HCT116 (cell line): ENCODE measurements around the gene FNBP1. TPM values are rescaled to one million over a fixed set of nuclear protein-coding genes. Genes with fewer than 3 reads are reported as not detected.

Source experiments
- ATAC-seq: fragments of 200-7000 bp; cut with Tn5 transposase; 2 replicates; pipeline ENCODE4 v1.9.1; 2020; ENCODE audit warnings: mild to moderate bottlenecking, moderate library complexity
- BruUV-seq: library from RNA; stranded (reverse); fragments of 400-500 nt; replicated peaks from 2 replicates; lab custom pipeline; 2021; lab: Mats Ljungman, UMichigan
- CTCF ChIA-PET: fragments of 300-600 bp; sonication (Branson Sonifier 250); formaldehyde crosslinking; loops from one replicate; lab custom pipeline; 2021; ENCODE audit warnings: antibody characterized with exemption; lab: Charles Lee
- POLR2A ChIA-PET: fragments of 300-600, 350-600 bp; sonication (Branson Sonifier 250); formaldehyde crosslinking; loops from one replicate; lab custom pipeline; 2021; ENCODE audit warnings: antibody characterized with exemption; lab: Charles Lee
- RAD21 ChIA-PET, 2 experiments: fragments of 300-600 bp; sonication (Branson Sonifier 250); formaldehyde crosslinking; loops; one replicate each; lab custom pipeline; 2023; ENCODE audit warnings: low total read pairs in 2 of 2; ENCODE audit not compliant: uncharacterized antibody in 2 of 2, unreplicated experiment in 2 of 2, low non-redundant PET in 1 of 2; lab: Charles Lee
- DNase-seq: peaks from one replicate; pipeline ENCODE4 v3.0.0-alpha.2; 2010; ENCODE audit warnings: low read depth, low spot score
- H2AFZ ChIP-seq: fragments of 200-600 bp; shearing (Covaris generic), sonication (generic); 2 replicates; pipeline ENCODE4 v1.6.1; 2017; ENCODE audit warnings: low read depth, mixed run types, mixed read lengths, antibody characterized with exemption, low read length; ENCODE audit not compliant: poor library complexity, severe bottlenecking
- H3K27ac ChIP-seq: 2 replicates; pipeline ENCODE4 v1.5.1; 2012; ENCODE audit warnings: low read depth, low read length
- H3K27me3 ChIP-seq: fragments of 200-600 bp; sonication (generic); 2 replicates; pipeline ENCODE4 v1.6.1; 2016; ENCODE audit warnings: mixed run types, low read length, mixed read lengths; ENCODE audit not compliant: insufficient read depth
- H3K36me3 ChIP-seq, 2 experiments: fragments of 200-500 bp in 1 of 2; fragments of 200-600 bp in 1 of 2; sonication (Bioruptor generic) in 1 of 2; sonication (generic) in 1 of 2; 2 replicates each; pipeline versions ENCODE4 v1.5.1 to v1.6.1; 2014 to 2016; ENCODE audit warnings: low read length in 2 of 2, inconsistent platforms in 1 of 2, mixed read lengths in 1 of 2, mixed run types in 1 of 2; ENCODE audit not compliant: insufficient read depth in 2 of 2, control insufficient read depth in 1 of 2
- H3K4me1 ChIP-seq, 2 experiments: fragments of 200-600 bp in 1 of 2; sonication (generic) in 1 of 2; 2 replicates each; pipeline versions ENCODE4 v1.5.1 to v1.6.1; 2012 to 2017; ENCODE audit warnings: low read length in 2 of 2, inconsistent platforms in 1 of 2, mild to moderate bottlenecking in 1 of 2, mixed read lengths in 1 of 2, mixed run types in 1 of 2, moderate library complexity in 1 of 2; ENCODE audit not compliant: insufficient read depth in 2 of 2, control insufficient read depth in 1 of 2
- H3K4me2 ChIP-seq: fragments of 200-600 bp; sonication (generic); 2 replicates; pipeline ENCODE4 v1.6.1; 2017; ENCODE audit warnings: mixed run types, low read length, mixed read lengths
- H3K4me3 ChIP-seq, 2 experiments: fragments of 200-600 bp in 1 of 2; sonication (generic) in 1 of 2; replicated peaks in 1 of 2; 2 replicates each; pipeline ENCODE4 v1.5.1; 2011 to 2016; ENCODE audit warnings: low read length in 2 of 2, control low read depth in 1 of 2, low read depth in 1 of 2, mild to moderate bottlenecking in 1 of 2, mixed read lengths in 1 of 2, mixed run types in 1 of 2
- H3K79me2 ChIP-seq: fragments of 200-600 bp; sonication (generic); 2 replicates; pipeline ENCODE4 v1.6.1; 2017; ENCODE audit warnings: mild to moderate bottlenecking, mixed run types, low read length, moderate library complexity, mixed read lengths; ENCODE audit not compliant: insufficient read depth
- H3K9ac ChIP-seq: fragments of 200-600 bp; sonication (generic); 2 replicates; pipeline ENCODE4 v1.6.1; 2016; ENCODE audit warnings: low read length, mixed read lengths
- H3K9me2 ChIP-seq: fragments of 200-600 bp; sonication (generic), shearing (Covaris generic); 2 replicates; pipeline ENCODE4 v1.6.1; 2017; ENCODE audit warnings: mixed run types, mild to moderate bottlenecking, moderate library complexity; ENCODE audit not compliant: insufficient read depth
- H3K9me3 ChIP-seq, 2 experiments: fragments of 200-500 bp in 1 of 2; fragments of 200-600 bp in 1 of 2; sonication (Bioruptor generic) in 1 of 2; sonication (generic) in 1 of 2; 2 replicates each; pipeline ENCODE4 v1.6.1; 2014 to 2017; ENCODE audit warnings: low read length in 2 of 2, mixed read lengths in 2 of 2, inconsistent platforms in 1 of 2, low read depth in 1 of 2, mild to moderate bottlenecking in 1 of 2, mixed run types in 1 of 2, moderate library complexity in 1 of 2; ENCODE audit not compliant: control insufficient read depth in 1 of 2, insufficient read depth in 1 of 2
- H4K20me1 ChIP-seq: fragments of 200-600 bp; sonication (generic), shearing (Covaris generic); 2 replicates; pipeline ENCODE4 v1.6.1; 2017; ENCODE audit warnings: mixed run types, mild to moderate bottlenecking, moderate library complexity; ENCODE audit not compliant: insufficient read depth
- CTCF ChIP-seq, 3 experiments: fragments of 200-600 bp in 1 of 3; sonication (generic) in 1 of 3; IDR thresholded peaks in 2 of 3; conservative IDR thresholded peaks in 1 of 3; 2 replicates each; pipeline ENCODE4 v1.5.1; 2012 to 2017; ENCODE audit warnings: low read depth in 2 of 3, low read length in 2 of 3, antibody characterized with exemption in 1 of 3, borderline replicate concordance in 1 of 3, control low read depth in 1 of 3, mild to moderate bottlenecking in 1 of 3, mixed read lengths in 1 of 3, mixed run types in 1 of 3, moderate library complexity in 1 of 3; ENCODE audit not compliant: insufficient read depth in 1 of 3
- EZH2 ChIP-seq: fragments of 200-600 bp; sonication (generic); IDR thresholded peaks from 2 replicates; pipeline ENCODE4 v1.6.1; 2017; ENCODE audit warnings: antibody characterized with exemption, mixed run types
- POLR2A ChIP-seq: IDR thresholded peaks from 2 replicates; pipeline ENCODE4 v1.7.0; 2011; ENCODE audit warnings: borderline replicate concordance; ENCODE audit not compliant: insufficient read depth, insufficient read length; ENCODE audit errors: extremely low read depth
- POLR2AphosphoS5 ChIP-seq: IDR thresholded peaks from 2 replicates; pipeline ENCODE4 v1.6.1; 2011; ENCODE audit warnings: mild to moderate bottlenecking, low read depth, low read length, moderate library complexity
- ZFX ChIP-seq: fragments of 450-650 bp; IDR thresholded peaks from 2 replicates; pipeline ENCODE4 v1.6.1; 2017
- intact Hi-C: fragments of 100-400 bp; cut with micrococcal nuclease; formaldehyde crosslinking; loops from 2 replicates; pipeline ENCODE4 v1.10.0; 2022
- total RNA-seq: library from RNA; stranded (reverse); gene quantifications from one replicate; pipeline ENCODE4 v1.2.1, GENCODE V29; 2021; ENCODE audit not compliant: unreplicated experiment
- TF ChIP-seq, protein P1 (sequence below): IDR thresholded peaks from 2 replicates; pipeline ENCODE4 v1.6.1; 2011; ENCODE audit warnings: mild to moderate bottlenecking, low read length, moderate library complexity; ENCODE audit not compliant: insufficient replicate concordance; ENCODE audit errors: extremely low read depth

Gene FNBP1
- total RNA-seq, 1 experiment from 2014 or later = 25.0 TPM

GRCh38 chr9:130029223-130029973, 13.6 kb downstream of the FNBP1 start:
- Histone ChIP-seq H3K9ac (no peak overlapping the region), H3K36me3 (no peaks in the 10 kb centered on the region)
- no peak for TF ChIP-seq POLR2AphosphoS5
- TF ChIP-seq, protein P1, sequence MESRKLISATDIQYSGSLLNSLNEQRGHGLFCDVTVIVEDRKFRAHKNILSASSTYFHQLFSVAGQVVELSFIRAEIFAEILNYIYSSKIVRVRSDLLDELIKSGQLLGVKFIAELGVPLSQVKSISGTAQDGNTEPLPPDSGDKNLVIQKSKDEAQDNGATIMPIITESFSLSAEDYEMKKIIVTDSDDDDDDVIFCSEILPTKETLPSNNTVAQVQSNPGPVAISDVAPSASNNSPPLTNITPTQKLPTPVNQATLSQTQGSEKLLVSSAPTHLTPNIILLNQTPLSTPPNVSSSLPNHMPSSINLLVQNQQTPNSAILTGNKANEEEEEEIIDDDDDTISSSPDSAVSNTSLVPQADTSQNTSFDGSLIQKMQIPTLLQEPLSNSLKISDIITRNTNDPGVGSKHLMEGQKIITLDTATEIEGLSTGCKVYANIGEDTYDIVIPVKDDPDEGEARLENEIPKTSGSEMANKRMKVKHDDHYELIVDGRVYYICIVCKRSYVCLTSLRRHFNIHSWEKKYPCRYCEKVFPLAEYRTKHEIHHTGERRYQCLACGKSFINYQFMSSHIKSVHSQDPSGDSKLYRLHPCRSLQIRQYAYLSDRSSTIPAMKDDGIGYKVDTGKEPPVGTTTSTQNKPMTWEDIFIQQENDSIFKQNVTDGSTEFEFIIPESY = no peak
- no peak for TF ChIP-seq ZFX
- no peak for TF ChIP-seq EZH2
- no peak for TF ChIP-seq CTCF (IDR thresholded peaks at IDR 0.05 in 2 of 3, conservative IDR thresholded peaks at IDR 0.05 in 1 of 3; ENCODE audit: borderline replicate concordance in 1 of 3, insufficient read depth in 1 of 3, low read depth in 2 of 3, low read length in 2 of 3)
- TF ChIP-seq POLR2A = no peak
- TF ChIP-seq, all 23 proteins: peak for 0
- ChIA-PET CTCF (no interaction called here), POLR2A (no interaction called here), RAD21 (no interaction called here)
- Histone ChIP-seq H3K27me3 (no peaks in the 10 kb centered on the region), H3K4me2 (no peak overlapping the region), H3K4me1 (peaks cover 10 to 22% of the 10 kb centered on the region in 2 experiments), H3K27ac (no peak overlapping the region), H3K9me3 (no peaks in the 10 kb centered on the region), H4K20me1 (peaks cover 3% of the 10 kb centered on the region; the same call in 1 of the 2 replicates), H2AFZ (no peak overlapping the region), H3K4me3 (no peak overlapping the region), H3K79me2 (0 out of 2 replicates have a peak, but pooled peaks cover 4% of the 10 kb centered on the region), H3K9me2 (no peaks in the 10 kb centered on the region)
- intact Hi-C loops = no loop called here
- no TSS peak for BruUV-seq
- DNase-seq (no peak), ATAC-seq (no peak)
